Caki2 (cell line): ENCODE measurements around the gene ATG4D. TPM values are rescaled to one million over a fixed set of nuclear protein-coding genes. Genes with fewer than 3 reads are reported as not detected.
"Not testable (repeated sequence)": the region's sequence is repeated elsewhere in the genome, so short reads cannot be mapped to it uniquely, and the experiment has no call there.

Source experiments
- DNase-seq: peaks from one replicate; pipeline ENCODE4 v3.0.0-alpha.2; 2015; ENCODE audit warnings: low read depth
- in situ Hi-C: cut with HindIII; loops from 2 replicates; pipeline ENCODE4 v1.10.0; 2016; ENCODE audit warnings: low sequenced_read_pairs, low pct_unique_long_range_greater_than_20kb, mixed read lengths
- total RNA-seq: library from RNA; depleted of rRNA; stranded (reverse); fragments of >200 nt; shearing (Covaris generic); gene quantifications from 2 replicates; pipeline ENCODE4 v1.2.3, GENCODE V29; 2014; ENCODE audit warnings: low replicate concordance

ATG4D gene
- total RNA-seq, 1 experiment from 2014 or later = 17.8 TPM

GRCh38 chr19:10566658-10567410 lies 23.1 kb downstream of the ATG4D start:
- no peak for DNase-seq

GRCh38 chr19:10567656-10568055 lies 24.0 kb downstream of the ATG4D start:
- in situ Hi-C loops = no loop called here

More at GRCh38 chr19:10566658-10567410, 23.1 kb downstream of the ATG4D start:
- in situ Hi-C loops = no loop called here

GRCh38 chr19:10568062-10568825 lies 24.5 kb downstream of the ATG4D start:
- in situ Hi-C loops = no loop called here
- DNase-seq = no peak

More at GRCh38 chr19:10567656-10568055, 24.0 kb downstream of the ATG4D start:
- no peak for DNase-seq

GRCh38 chr19:10568826-10569651 lies 25.3 kb downstream of the ATG4D start, which contains the start of gene CDKN2D:
TSS of gene CDKN2D (minus strand) at chr19:10568979. CDS start at chr19:10568653, 326 bp downstream.
- in situ Hi-C loops = no loop called here

GRCh38 chr19:10573793-10574192 lies 30.1 kb downstream of the ATG4D start:
- in situ Hi-C loops, DNase-seq: not testable (repeated sequence)

More at GRCh38 chr19:10568826-10569651, 25.3 kb downstream of the ATG4D start, which contains the start of gene CDKN2D:
- DNase-seq = peak; percentile 97

- in situ Hi-C loops = no loop called here
- no peak for DNase-seq
Measured at GRCh38 chr19:10574462-10574861, 30.8 kb downstream of the ATG4D start.

- no peak for DNase-seq
- in situ Hi-C loops = no loop called here
Measured at GRCh38 chr19:10575011-10575716, 31.5 kb downstream of the ATG4D start.

GRCh38 chr19:10577951-10578350 lies 34.2 kb downstream of the ATG4D start:
- no peak for DNase-seq
- in situ Hi-C loops = no loop called here

- in situ Hi-C loops = no loop called here
- peak; percentile 50 for DNase-seq
Measured at GRCh38 chr19:10580979-10581631, 37.4 kb downstream of the ATG4D start.

GRCh38 chr19:10582091-10582490 lies 38.4 kb downstream of the ATG4D start:
- in situ Hi-C loops = no loop called here
- DNase-seq = no peak

GRCh38 chr19:10583036-10583776 lies 39.5 kb downstream of the ATG4D start:
- DNase-seq = no peak
- in situ Hi-C loops = no loop called here

GRCh38 chr19:10586396-10586795 lies 42.7 kb downstream of the ATG4D start:
- DNase-seq = no peak
- in situ Hi-C loops = no loop called here

- DNase-seq = no peak
- in situ Hi-C loops = no loop called here
Measured at GRCh38 chr19:10587022-10587838, 43.5 kb downstream of the ATG4D start, which contains the start of gene AP1M2. TSS of gene AP1M2 (minus strand) at chr19:10587312. CDS start at chr19:10587231, 81 bp downstream.

- in situ Hi-C loops = no loop called here
- DNase-seq = no peak
Measured at GRCh38 chr19:10587839-10588150, 44.1 kb downstream of the ATG4D start.

GRCh38 chr19:10593148-10593547 lies 49.4 kb downstream of the ATG4D start:
- DNase-seq = no peak
- in situ Hi-C loops = no loop called here
